HCT116 (cell line): Measurements from ENCODE around the gene SPAG6. TPM values are rescaled to one million over a fixed set of nuclear protein-coding genes. Genes with fewer than 3 reads are reported as not detected.
A peak's percentile ranks its signal among the peaks of the same experiment; 100 is the strongest.

ENCODE experiments used
- ATAC-seq: fragments of 200-7000 bp; cut with Tn5 transposase; 2 replicates; pipeline ENCODE4 v1.9.1; 2020; ENCODE audit warnings: mild to moderate bottlenecking, moderate library complexity
- BruUV-seq: library from RNA; stranded (reverse); fragments of 400-500 nt; replicated peaks from 2 replicates; lab custom pipeline; 2021; lab: Mats Ljungman, UMichigan
- CTCF ChIA-PET: fragments of 300-600 bp; sonication (Branson Sonifier 250); formaldehyde crosslinking; loops from one replicate; lab custom pipeline; 2021; ENCODE audit warnings: antibody characterized with exemption; lab: Charles Lee
- POLR2A ChIA-PET: fragments of 300-600, 350-600 bp; sonication (Branson Sonifier 250); formaldehyde crosslinking; loops from one replicate; lab custom pipeline; 2021; ENCODE audit warnings: antibody characterized with exemption; lab: Charles Lee
- RAD21 ChIA-PET, 2 experiments: fragments of 300-600 bp; sonication (Branson Sonifier 250); formaldehyde crosslinking; loops; one replicate each; lab custom pipeline; 2023; ENCODE audit warnings: low total read pairs in 2 of 2; ENCODE audit not compliant: uncharacterized antibody in 2 of 2, unreplicated experiment in 2 of 2, low non-redundant PET in 1 of 2; lab: Charles Lee
- DNase-seq: peaks from one replicate; pipeline ENCODE4 v3.0.0-alpha.2; 2010; ENCODE audit warnings: low read depth, low spot score
- H2AFZ ChIP-seq: fragments of 200-600 bp; shearing (Covaris generic), sonication (generic); 2 replicates; pipeline ENCODE4 v1.6.1; 2017; ENCODE audit warnings: low read depth, mixed run types, mixed read lengths, antibody characterized with exemption, low read length; ENCODE audit not compliant: poor library complexity, severe bottlenecking
- H3K27ac ChIP-seq: 2 replicates; pipeline ENCODE4 v1.5.1; 2012; ENCODE audit warnings: low read depth, low read length
- H3K27me3 ChIP-seq: fragments of 200-600 bp; sonication (generic); 2 replicates; pipeline ENCODE4 v1.6.1; 2016; ENCODE audit warnings: mixed run types, low read length, mixed read lengths; ENCODE audit not compliant: insufficient read depth
- H3K36me3 ChIP-seq, 2 experiments: fragments of 200-500 bp in 1 of 2; fragments of 200-600 bp in 1 of 2; sonication (Bioruptor generic) in 1 of 2; sonication (generic) in 1 of 2; 2 replicates each; pipeline versions ENCODE4 v1.5.1 to v1.6.1; 2014 to 2016; ENCODE audit warnings: low read length in 2 of 2, inconsistent platforms in 1 of 2, mixed read lengths in 1 of 2, mixed run types in 1 of 2; ENCODE audit not compliant: insufficient read depth in 2 of 2, control insufficient read depth in 1 of 2
- H3K4me1 ChIP-seq, 2 experiments: fragments of 200-600 bp in 1 of 2; sonication (generic) in 1 of 2; 2 replicates each; pipeline versions ENCODE4 v1.5.1 to v1.6.1; 2012 to 2017; ENCODE audit warnings: low read length in 2 of 2, inconsistent platforms in 1 of 2, mild to moderate bottlenecking in 1 of 2, mixed read lengths in 1 of 2, mixed run types in 1 of 2, moderate library complexity in 1 of 2; ENCODE audit not compliant: insufficient read depth in 2 of 2, control insufficient read depth in 1 of 2
- H3K4me2 ChIP-seq: fragments of 200-600 bp; sonication (generic); 2 replicates; pipeline ENCODE4 v1.6.1; 2017; ENCODE audit warnings: mixed run types, low read length, mixed read lengths
- H3K4me3 ChIP-seq, 2 experiments: fragments of 200-600 bp in 1 of 2; sonication (generic) in 1 of 2; replicated peaks in 1 of 2; 2 replicates each; pipeline ENCODE4 v1.5.1; 2011 to 2016; ENCODE audit warnings: low read length in 2 of 2, control low read depth in 1 of 2, low read depth in 1 of 2, mild to moderate bottlenecking in 1 of 2, mixed read lengths in 1 of 2, mixed run types in 1 of 2
- H3K79me2 ChIP-seq: fragments of 200-600 bp; sonication (generic); 2 replicates; pipeline ENCODE4 v1.6.1; 2017; ENCODE audit warnings: mild to moderate bottlenecking, mixed run types, low read length, moderate library complexity, mixed read lengths; ENCODE audit not compliant: insufficient read depth
- H3K9ac ChIP-seq: fragments of 200-600 bp; sonication (generic); 2 replicates; pipeline ENCODE4 v1.6.1; 2016; ENCODE audit warnings: low read length, mixed read lengths
- H3K9me2 ChIP-seq: fragments of 200-600 bp; sonication (generic), shearing (Covaris generic); 2 replicates; pipeline ENCODE4 v1.6.1; 2017; ENCODE audit warnings: mixed run types, mild to moderate bottlenecking, moderate library complexity; ENCODE audit not compliant: insufficient read depth
- H3K9me3 ChIP-seq, 2 experiments: fragments of 200-500 bp in 1 of 2; fragments of 200-600 bp in 1 of 2; sonication (Bioruptor generic) in 1 of 2; sonication (generic) in 1 of 2; 2 replicates each; pipeline ENCODE4 v1.6.1; 2014 to 2017; ENCODE audit warnings: low read length in 2 of 2, mixed read lengths in 2 of 2, inconsistent platforms in 1 of 2, low read depth in 1 of 2, mild to moderate bottlenecking in 1 of 2, mixed run types in 1 of 2, moderate library complexity in 1 of 2; ENCODE audit not compliant: control insufficient read depth in 1 of 2, insufficient read depth in 1 of 2
- H4K20me1 ChIP-seq: fragments of 200-600 bp; sonication (generic), shearing (Covaris generic); 2 replicates; pipeline ENCODE4 v1.6.1; 2017; ENCODE audit warnings: mixed run types, mild to moderate bottlenecking, moderate library complexity; ENCODE audit not compliant: insufficient read depth
- EGR1 ChIP-seq: IDR thresholded peaks from 2 replicates; pipeline ENCODE4 v1.6.1; 2012; ENCODE audit warnings: low read depth
- EZH2phosphoT487 ChIP-seq: fragments of 200-600 bp; IDR thresholded peaks from 2 replicates; pipeline ENCODE4 v1.6.1; 2018; ENCODE audit warnings: antibody characterized with exemption, borderline replicate concordance
- FOSL1 ChIP-seq: IDR thresholded peaks from 2 replicates; pipeline ENCODE4 v1.6.1; 2012; ENCODE audit warnings: low read depth
- JUND ChIP-seq: IDR thresholded peaks from 2 replicates; pipeline ENCODE4 v1.6.1; 2012
- POLR2A ChIP-seq: IDR thresholded peaks from 2 replicates; pipeline ENCODE4 v1.7.0; 2011; ENCODE audit warnings: borderline replicate concordance; ENCODE audit not compliant: insufficient read depth, insufficient read length; ENCODE audit errors: extremely low read depth
- RAD21 ChIP-seq: IDR thresholded peaks from 2 replicates; pipeline ENCODE4 v1.6.1; 2012; ENCODE audit warnings: low read depth, mild to moderate bottlenecking
- SRF ChIP-seq: IDR thresholded peaks from 2 replicates; pipeline ENCODE4 v1.6.1; 2012; ENCODE audit warnings: low read depth
- TCF7L2 ChIP-seq: IDR thresholded peaks from 2 replicates; pipeline ENCODE4 v1.7.0; 2011; ENCODE audit warnings: borderline replicate concordance, inconsistent platforms; ENCODE audit not compliant: insufficient read depth, insufficient read length; ENCODE audit errors: extremely low read depth
- ZFX ChIP-seq: fragments of 450-650 bp; IDR thresholded peaks from 2 replicates; pipeline ENCODE4 v1.6.1; 2017
- ZNF274 ChIP-seq: fragments of 200-500 bp; sonication (Bioruptor generic); IDR thresholded peaks from 2 replicates; pipeline ENCODE4 v1.6.1; 2014; ENCODE audit warnings: mild to moderate bottlenecking, low read depth, low read length, inconsistent platforms
- intact Hi-C: fragments of 100-400 bp; cut with micrococcal nuclease; formaldehyde crosslinking; loops from 2 replicates; pipeline ENCODE4 v1.10.0; 2022
- total RNA-seq: library from RNA; stranded (reverse); gene quantifications from one replicate; pipeline ENCODE4 v1.2.1, GENCODE V29; 2021; ENCODE audit not compliant: unreplicated experiment
- TF ChIP-seq, protein P1 (sequence below), 3 experiments: fragments of 200-600 bp in 1 of 3; sonication (generic) in 1 of 3; IDR thresholded peaks in 2 of 3; conservative IDR thresholded peaks in 1 of 3; 2 replicates each; pipeline ENCODE4 v1.5.1; 2012 to 2017; ENCODE audit warnings: low read depth in 2 of 3, low read length in 2 of 3, antibody characterized with exemption in 1 of 3, borderline replicate concordance in 1 of 3, control low read depth in 1 of 3, mild to moderate bottlenecking in 1 of 3, mixed read lengths in 1 of 3, mixed run types in 1 of 3, moderate library complexity in 1 of 3; ENCODE audit not compliant: insufficient read depth in 1 of 3
- TF ChIP-seq, protein P2 (sequence below): IDR thresholded peaks from 2 replicates; pipeline ENCODE4 v1.6.1; 2012
- TF ChIP-seq, protein P3 (sequence below): IDR thresholded peaks from 2 replicates; pipeline ENCODE4 v1.6.1; 2012

Gene SPAG6
- total RNA-seq, 1 experiment from 2014 or later, result not detected

DNA sequence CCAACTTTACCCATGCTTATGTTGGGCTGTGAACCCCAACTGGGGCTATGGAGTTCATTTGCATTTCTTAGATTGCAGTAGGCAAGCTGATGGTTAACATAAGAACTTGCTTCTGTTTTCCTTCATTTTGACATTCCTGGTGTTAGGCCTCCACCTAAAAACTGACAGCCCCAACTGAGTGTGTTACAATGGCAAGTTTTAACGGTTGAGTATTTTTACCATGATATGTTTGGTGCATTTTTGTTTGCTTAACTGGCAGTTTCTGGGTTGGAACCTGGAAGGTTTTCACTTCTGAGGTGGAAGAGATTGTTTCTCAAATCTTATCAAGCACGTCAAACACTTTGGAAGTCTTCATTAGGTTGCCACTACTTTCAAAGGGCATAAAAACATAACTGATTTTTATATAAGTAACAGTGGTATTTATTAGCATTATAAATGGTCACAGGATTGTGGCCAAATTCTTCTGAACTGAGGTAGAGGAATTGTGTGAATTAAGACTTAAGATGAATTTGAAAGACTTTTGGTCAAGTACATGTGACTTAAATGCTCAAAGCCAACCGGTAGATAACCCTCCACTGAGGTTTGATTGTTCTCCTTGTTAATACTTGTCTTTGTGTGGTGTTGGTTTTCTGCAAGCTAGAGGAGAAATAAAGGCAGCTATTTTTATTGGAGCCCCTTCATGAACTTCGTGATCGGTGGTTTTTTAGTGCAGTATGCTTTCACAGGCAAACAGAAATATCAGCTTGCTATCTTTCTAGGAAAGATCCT lies 21.6 kb upstream of the SPAG6 start:
- peaks cover 25% of the 10 kb centered on the region for H3K27me3 ChIP-seq
- no peaks in the 10 kb centered on the region for H3K9me3 ChIP-seq
- H3K9ac ChIP-seq, result no peak overlapping the region
- POLR2A ChIA-PET, result interaction anchor here (1.1 kb wide), 1 partner anchor 16 kb away, joined by 3 read pairs; no protein-coding TSS in a partner anchor
- no peaks in the 10 kb centered on the region for H3K9me2 ChIP-seq
- RAD21 ChIA-PET, result no interaction called here
- DNase-seq, result no peak
- H2AFZ ChIP-seq, result no peak overlapping the region
- H3K4me3 ChIP-seq, result no peak overlapping the region
- peaks cover 48% of the 10 kb centered on the region for H3K79me2 ChIP-seq
- H3K4me2 ChIP-seq, result peak overlapping the region; percentile 88; the same call in 1 of the 2 replicates
- CTCF ChIA-PET, result no interaction called here
- ATAC-seq, result no peak
- no TSS peak for BruUV-seq
- peaks cover 7 to 47% of the 10 kb centered on the region in 2 experiments; a peak in 3 of 4 replicates for H3K4me1 ChIP-seq
- peaks cover 20% of the 10 kb centered on the region; the same call in 1 of the 2 replicates for H4K20me1 ChIP-seq
- TF ChIP-seq RAD21 (no peak), SRF (no peak)
- TF ChIP-seq, protein P1, sequence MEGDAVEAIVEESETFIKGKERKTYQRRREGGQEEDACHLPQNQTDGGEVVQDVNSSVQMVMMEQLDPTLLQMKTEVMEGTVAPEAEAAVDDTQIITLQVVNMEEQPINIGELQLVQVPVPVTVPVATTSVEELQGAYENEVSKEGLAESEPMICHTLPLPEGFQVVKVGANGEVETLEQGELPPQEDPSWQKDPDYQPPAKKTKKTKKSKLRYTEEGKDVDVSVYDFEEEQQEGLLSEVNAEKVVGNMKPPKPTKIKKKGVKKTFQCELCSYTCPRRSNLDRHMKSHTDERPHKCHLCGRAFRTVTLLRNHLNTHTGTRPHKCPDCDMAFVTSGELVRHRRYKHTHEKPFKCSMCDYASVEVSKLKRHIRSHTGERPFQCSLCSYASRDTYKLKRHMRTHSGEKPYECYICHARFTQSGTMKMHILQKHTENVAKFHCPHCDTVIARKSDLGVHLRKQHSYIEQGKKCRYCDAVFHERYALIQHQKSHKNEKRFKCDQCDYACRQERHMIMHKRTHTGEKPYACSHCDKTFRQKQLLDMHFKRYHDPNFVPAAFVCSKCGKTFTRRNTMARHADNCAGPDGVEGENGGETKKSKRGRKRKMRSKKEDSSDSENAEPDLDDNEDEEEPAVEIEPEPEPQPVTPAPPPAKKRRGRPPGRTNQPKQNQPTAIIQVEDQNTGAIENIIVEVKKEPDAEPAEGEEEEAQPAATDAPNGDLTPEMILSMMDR (IDR thresholded peaks at IDR 0.05 in 2 of 3, conservative IDR thresholded peaks at IDR 0.05 in 1 of 3; ENCODE audit: borderline replicate concordance in 1 of 3, insufficient read depth in 1 of 3, low read depth in 2 of 3, low read length in 2 of 3), result no peak
- TF ChIP-seq, protein P2, sequence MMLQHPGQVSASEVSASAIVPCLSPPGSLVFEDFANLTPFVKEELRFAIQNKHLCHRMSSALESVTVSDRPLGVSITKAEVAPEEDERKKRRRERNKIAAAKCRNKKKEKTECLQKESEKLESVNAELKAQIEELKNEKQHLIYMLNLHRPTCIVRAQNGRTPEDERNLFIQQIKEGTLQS, result no peak
- peaks cover 6 to 15% of the 10 kb centered on the region in 2 experiments; a peak in 2 of 4 replicates for H3K36me3 ChIP-seq
- H3K27ac ChIP-seq, result no peak overlapping the region
- intact Hi-C loops, result loop anchor here (5.0 kb wide), 1 partner anchor 321 kb away; the partner anchor contains the start of gene DNAJC1

DNA sequence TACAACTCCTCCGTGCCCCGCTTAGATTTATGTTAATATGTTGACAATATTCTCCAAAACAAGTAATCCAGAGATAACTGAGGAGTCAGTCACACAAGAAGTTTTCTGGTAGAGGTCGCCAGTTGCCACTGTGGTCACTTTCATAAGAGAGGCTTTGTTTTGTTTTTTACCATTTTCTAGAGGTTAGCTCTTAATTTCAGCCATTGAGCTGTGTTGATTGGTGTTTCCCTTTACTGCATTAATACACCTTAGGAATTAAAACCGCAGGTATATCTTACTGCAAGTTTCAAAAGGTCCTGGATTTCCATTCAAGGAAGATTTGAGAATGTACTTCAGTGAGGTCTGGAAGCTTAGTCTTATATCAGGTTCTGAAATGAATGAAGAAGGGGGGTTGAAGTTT lies 20.9 kb upstream of the SPAG6 start:
- BruUV-seq, result no TSS peak
- DNase-seq (no peak), ATAC-seq (no peak)
- CTCF ChIA-PET, result no interaction called here
- POLR2A ChIA-PET, result interaction anchor here (1.1 kb wide), 1 partner anchor 16 kb away, joined by 3 read pairs; no protein-coding TSS in a partner anchor
- Histone ChIP-seq H3K9me3 (no peaks in the 10 kb centered on the region), H3K36me3 (peaks cover 11 to 21% of the 10 kb centered on the region in 2 experiments; a peak in 3 of 4 replicates), H3K27me3 (peaks cover 25% of the 10 kb centered on the region), H3K4me3 (peak overlapping the region; percentile 46 to 68), H3K4me2 (peak overlapping the region; percentile 88), H2AFZ (no peak overlapping the region), H4K20me1 (peaks cover 20% of the 10 kb centered on the region; the same call in 1 of the 2 replicates), H3K4me1 (peaks cover 7 to 45% of the 10 kb centered on the region in 2 experiments; a peak in 3 of 4 replicates), H3K9ac (peak overlapping the region; percentile 62), H3K9me2 (no peaks in the 10 kb centered on the region), H3K27ac (no peak overlapping the region), H3K79me2 (peaks cover 54% of the 10 kb centered on the region)
- RAD21 ChIA-PET, result no interaction called here
- intact Hi-C loops, result loop anchor here (5.0 kb wide), 1 partner anchor 322 kb away; the partner anchor contains the start of gene DNAJC1
- no peak for TF ChIP-seq EGR1
- TF ChIP-seq POLR2A, result no peak
- TF ChIP-seq, protein P1 (IDR thresholded peaks at IDR 0.05 in 2 of 3, conservative IDR thresholded peaks at IDR 0.05 in 1 of 3; ENCODE audit: borderline replicate concordance in 1 of 3, insufficient read depth in 1 of 3, low read depth in 2 of 3, low read length in 2 of 3), result no peak
- no peak for TF ChIP-seq FOSL1
- no peak for TF ChIP-seq EZH2phosphoT487
- TF ChIP-seq RAD21, result no peak
- TF ChIP-seq, protein P3, sequence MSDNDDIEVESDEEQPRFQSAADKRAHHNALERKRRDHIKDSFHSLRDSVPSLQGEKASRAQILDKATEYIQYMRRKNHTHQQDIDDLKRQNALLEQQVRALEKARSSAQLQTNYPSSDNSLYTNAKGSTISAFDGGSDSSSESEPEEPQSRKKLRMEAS, result no peak
- TF ChIP-seq TCF7L2, result no peak
- no peak for TF ChIP-seq ZFX
- no peak for TF ChIP-seq ZNF274
- TF ChIP-seq JUND, result no peak
